IPS DF 4.7 (cell line): ENCODE data around the gene CD300LF.

ENCODE experiments used
- DNase-seq: peaks from one replicate; pipeline ENCODE4 v3.0.0-alpha.2; 2013; ENCODE audit warnings: low spot score; ENCODE audit errors: extremely low read depth

Gene CD300LF

GRCh38 chr17:74746376-74746775 lies 33.7 kb upstream of the CD300LF start:
- no peak for DNase-seq

GRCh38 chr17:74745548-74746177 lies 32.9 kb upstream of the CD300LF start:
- no peak for DNase-seq

GRCh38 chr17:74744714-74745547 lies 32.2 kb upstream of the CD300LF start:
- no peak for DNase-seq

- no peak for DNase-seq
Observed at GRCh38 chr17:74744349-74744713, 31.6 kb upstream of the CD300LF start.

GRCh38 chr17:74743755-74744154 lies 31.0 kb upstream of the CD300LF start:
- no peak for DNase-seq

- DNase-seq = no peak
Observed at GRCh38 chr17:74742978-74743545, 30.3 kb upstream of the CD300LF start.

GRCh38 chr17:74742153-74742515 lies 29.4 kb upstream of the CD300LF start:
- DNase-seq = no peak

GRCh38 chr17:74740641-74741387 lies 28.1 kb upstream of the CD300LF start:
- no peak for DNase-seq

- no peak for DNase-seq
Observed at GRCh38 chr17:74740173-74740572, 27.4 kb upstream of the CD300LF start.

GRCh38 chr17:74739227-74739831 lies 26.6 kb upstream of the CD300LF start:
- no peak for DNase-seq

- no peak for DNase-seq
Observed at GRCh38 chr17:74738051-74738996, 25.6 kb upstream of the CD300LF start.

GRCh38 chr17:74737299-74738050 lies 24.8 kb upstream of the CD300LF start:
- no peak for DNase-seq

GRCh38 chr17:74736513-74737298 lies 24.0 kb upstream of the CD300LF start, which contains the start of gene RAB37:
TSS of gene RAB37 (plus strand) at chr17:74737256. CDS start at chr17:74737273, 17 bp downstream.
- no peak for DNase-seq

GRCh38 chr17:74734256-74734655 lies 21.5 kb upstream of the CD300LF start:
- DNase-seq = no peak

GRCh38 chr17:74733365-74734122 lies 20.8 kb upstream of the CD300LF start:
- no peak for DNase-seq

- DNase-seq = no peak
Observed at GRCh38 chr17:74732042-74732867, 19.5 kb upstream of the CD300LF start.

GRCh38 chr17:74731347-74731605 lies 18.6 kb upstream of the CD300LF start:
- no peak for DNase-seq
